ENCODE data around the gene DAPK2.

The DAPK2 gene

DNA sequence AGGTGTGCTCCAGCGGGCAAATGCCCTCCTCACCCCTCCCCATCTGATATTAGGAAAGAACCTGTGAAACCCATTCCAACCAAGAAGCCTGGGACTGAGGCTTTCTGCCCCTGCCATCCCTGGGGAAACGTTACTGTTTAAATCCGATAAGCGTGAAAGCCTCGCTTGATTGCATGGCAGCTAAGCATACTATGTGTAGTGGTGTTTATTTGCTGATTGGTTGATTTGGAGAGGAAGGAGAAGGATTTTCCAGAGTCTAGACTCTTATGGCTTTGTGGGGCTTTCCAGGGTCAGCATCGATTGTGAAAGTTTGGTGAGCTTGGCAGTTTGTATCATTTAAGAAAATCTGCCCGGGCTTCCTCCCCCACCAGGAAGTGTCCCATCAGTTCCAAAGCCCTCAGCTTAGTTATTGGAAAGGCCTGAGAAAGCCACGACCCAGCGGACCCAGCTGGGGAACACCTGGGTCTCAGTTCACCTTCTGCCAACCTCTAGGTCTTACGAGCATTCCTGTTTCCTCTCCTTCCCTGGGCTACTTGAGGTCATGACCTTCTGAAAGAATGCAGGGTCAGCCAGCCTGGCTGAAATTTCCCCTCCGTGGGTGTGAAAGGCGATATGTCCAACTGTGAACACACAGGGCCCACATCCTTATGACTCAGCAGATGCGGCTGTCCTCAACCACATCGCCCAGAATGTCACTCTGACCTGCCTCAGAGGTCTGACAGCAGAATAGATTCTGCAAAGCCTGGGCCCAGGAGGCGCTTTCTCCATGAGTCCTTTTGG is 149.8 kb downstream of the DAPK2 start:
- TF ChIP-seq, protein P1, sequence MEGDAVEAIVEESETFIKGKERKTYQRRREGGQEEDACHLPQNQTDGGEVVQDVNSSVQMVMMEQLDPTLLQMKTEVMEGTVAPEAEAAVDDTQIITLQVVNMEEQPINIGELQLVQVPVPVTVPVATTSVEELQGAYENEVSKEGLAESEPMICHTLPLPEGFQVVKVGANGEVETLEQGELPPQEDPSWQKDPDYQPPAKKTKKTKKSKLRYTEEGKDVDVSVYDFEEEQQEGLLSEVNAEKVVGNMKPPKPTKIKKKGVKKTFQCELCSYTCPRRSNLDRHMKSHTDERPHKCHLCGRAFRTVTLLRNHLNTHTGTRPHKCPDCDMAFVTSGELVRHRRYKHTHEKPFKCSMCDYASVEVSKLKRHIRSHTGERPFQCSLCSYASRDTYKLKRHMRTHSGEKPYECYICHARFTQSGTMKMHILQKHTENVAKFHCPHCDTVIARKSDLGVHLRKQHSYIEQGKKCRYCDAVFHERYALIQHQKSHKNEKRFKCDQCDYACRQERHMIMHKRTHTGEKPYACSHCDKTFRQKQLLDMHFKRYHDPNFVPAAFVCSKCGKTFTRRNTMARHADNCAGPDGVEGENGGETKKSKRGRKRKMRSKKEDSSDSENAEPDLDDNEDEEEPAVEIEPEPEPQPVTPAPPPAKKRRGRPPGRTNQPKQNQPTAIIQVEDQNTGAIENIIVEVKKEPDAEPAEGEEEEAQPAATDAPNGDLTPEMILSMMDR (IDR thresholded peaks at IDR 0.05; ENCODE audit: low read depth, low read length) = no peak
- TF ChIP-seq, protein P2, sequence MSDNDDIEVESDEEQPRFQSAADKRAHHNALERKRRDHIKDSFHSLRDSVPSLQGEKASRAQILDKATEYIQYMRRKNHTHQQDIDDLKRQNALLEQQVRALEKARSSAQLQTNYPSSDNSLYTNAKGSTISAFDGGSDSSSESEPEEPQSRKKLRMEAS (IDR thresholded peaks at IDR 0.05; ENCODE audit: low read depth, low read length) = peak; percentile 44
- TF ChIP-seq POLR2A (IDR thresholded peaks at IDR 0.05; ENCODE audit: extremely low read depth, insufficient read length) = no peak
- TF ChIP-seq MYC (IDR thresholded peaks at IDR 0.05; ENCODE audit: low read depth, low read length) = peak; percentile 66
- DNase-seq (ENCODE audit: low read depth) = peak; percentile 92
- H3K4me3 ChIP-seq (ENCODE audit: low read depth, low read length) = no peak overlapping the region

DNA sequence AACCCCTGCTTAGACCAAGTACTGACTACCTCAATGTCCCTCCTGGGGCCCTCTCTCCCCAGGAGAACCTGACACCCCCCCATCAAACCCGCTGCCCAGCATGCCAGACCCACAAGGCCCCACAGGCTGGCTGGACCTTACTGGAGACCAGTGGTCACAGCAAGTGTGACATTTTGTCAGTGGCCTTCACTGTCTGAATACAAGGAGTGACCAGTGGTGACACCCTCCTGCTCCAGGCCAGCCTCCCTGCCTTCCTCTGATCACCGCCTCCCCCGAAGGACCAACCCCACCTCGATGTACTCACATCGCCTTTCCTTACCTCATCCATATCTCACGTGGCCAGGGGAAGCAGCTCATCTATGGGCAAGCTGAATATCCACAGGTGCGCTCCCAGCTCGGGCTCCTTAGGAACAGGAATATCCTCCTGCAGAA is 150.5 kb downstream of the DAPK2 start:
- TF ChIP-seq, protein P1 (IDR thresholded peaks at IDR 0.05; ENCODE audit: low read depth, low read length) = no peak
- TF ChIP-seq POLR2A (IDR thresholded peaks at IDR 0.05; ENCODE audit: extremely low read depth, insufficient read length) = no peak
- TF ChIP-seq, protein P2 (IDR thresholded peaks at IDR 0.05; ENCODE audit: low read depth, low read length) = no peak
- TF ChIP-seq MYC (IDR thresholded peaks at IDR 0.05; ENCODE audit: low read depth, low read length) = no peak
- no peak overlapping the region for H3K4me3 ChIP-seq (ENCODE audit: low read depth, low read length)
- DNase-seq (ENCODE audit: low read depth) = no peak

DNA sequence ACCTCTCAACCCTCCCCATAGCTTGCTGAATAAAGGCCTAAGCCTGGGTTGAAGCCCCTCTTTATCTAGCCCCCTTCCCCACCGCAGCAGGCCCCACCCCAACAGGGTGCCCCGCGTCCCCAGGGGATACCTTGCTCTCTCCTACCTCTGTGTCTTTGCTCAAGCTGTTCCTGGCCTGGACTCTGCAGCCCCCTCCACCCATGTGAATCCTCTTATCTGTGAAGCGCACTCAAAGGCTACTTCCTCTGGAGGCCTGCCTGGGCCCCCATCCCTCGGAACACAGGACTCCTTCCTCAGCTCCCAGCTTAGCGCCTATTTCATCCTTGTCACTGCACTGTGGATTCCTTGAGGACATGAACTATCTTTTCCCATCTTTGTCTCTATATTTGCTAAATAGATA is 151.1 kb downstream of the DAPK2 start:
- no peak overlapping the region for H3K4me3 ChIP-seq (ENCODE audit: low read depth, low read length)
- no peak for DNase-seq (ENCODE audit: low read depth)
- TF ChIP-seq, protein P2 (IDR thresholded peaks at IDR 0.05; ENCODE audit: low read depth, low read length) = no peak
- TF ChIP-seq POLR2A (IDR thresholded peaks at IDR 0.05; ENCODE audit: extremely low read depth, insufficient read length) (no peak), MYC (IDR thresholded peaks at IDR 0.05; ENCODE audit: low read depth, low read length) (no peak)
- TF ChIP-seq, protein P1 (IDR thresholded peaks at IDR 0.05; ENCODE audit: low read depth, low read length) = no peak

DNA sequence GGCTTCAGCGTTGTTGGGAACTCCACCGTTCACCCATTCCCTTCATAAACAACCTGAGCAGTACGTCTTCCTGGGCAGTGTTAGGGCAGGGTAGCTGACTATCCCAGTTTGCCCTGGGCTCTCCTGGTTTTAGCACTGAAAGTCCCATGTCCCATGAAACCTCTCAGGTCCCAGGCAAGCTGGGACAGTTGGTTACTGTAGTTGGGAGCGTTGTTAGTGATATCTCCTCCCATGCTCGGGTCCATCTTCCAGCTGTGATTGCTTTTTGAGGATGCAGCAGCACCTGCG is 151.7 kb downstream of the DAPK2 start:
- TF ChIP-seq POLR2A (IDR thresholded peaks at IDR 0.05; ENCODE audit: extremely low read depth, insufficient read length) (no peak), MYC (IDR thresholded peaks at IDR 0.05; ENCODE audit: low read depth, low read length) (no peak)
- TF ChIP-seq, protein P2 (IDR thresholded peaks at IDR 0.05; ENCODE audit: low read depth, low read length) = no peak
- TF ChIP-seq, protein P1 (IDR thresholded peaks at IDR 0.05; ENCODE audit: low read depth, low read length) = no peak
- no peak for DNase-seq (ENCODE audit: low read depth)
- no peak overlapping the region for H3K4me3 ChIP-seq (ENCODE audit: low read depth, low read length)

DNA sequence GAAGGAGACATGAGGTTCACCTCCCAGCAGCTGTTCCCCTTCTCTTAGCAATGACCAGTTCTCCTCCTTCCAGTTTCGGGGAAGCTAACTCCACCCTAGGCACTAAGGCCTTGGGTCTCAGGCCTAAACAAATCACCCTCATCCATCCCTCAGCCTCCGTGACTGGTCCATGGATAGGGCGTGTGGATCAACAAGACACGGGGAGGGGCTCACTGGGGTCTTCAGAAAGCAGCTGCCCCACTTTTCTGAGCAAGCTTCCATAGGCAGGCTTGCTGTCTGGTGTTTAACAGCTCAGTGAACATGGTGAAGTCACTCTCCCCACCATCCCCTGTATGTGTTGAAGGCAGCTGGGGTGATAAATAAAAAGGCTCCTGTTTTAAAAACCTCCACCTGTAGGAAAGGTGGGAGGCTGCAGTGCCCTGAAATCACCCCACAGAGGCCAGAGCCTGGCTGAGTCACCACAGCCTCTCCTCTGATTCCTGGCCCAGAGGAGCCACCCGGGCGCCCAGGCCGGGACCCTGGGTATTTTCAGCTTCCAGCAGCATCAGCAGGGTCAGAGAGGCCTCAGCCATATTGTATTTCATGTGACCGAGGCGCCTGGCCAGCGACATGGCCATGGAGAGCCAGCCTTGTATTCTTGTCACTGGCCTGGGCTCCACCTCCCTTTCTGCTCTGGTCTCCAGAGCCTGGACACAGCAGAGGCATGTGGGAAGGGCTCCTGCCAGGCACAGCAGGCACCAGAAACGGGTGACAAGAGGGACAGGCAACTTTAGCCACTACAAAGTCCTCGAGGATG is 152.2 kb downstream of the DAPK2 start:
- DNase-seq (ENCODE audit: low read depth) = no peak

More for the DNA sequence above, 152.2 kb downstream of the DAPK2 start:
- H3K4me3 ChIP-seq (ENCODE audit: low read depth, low read length) = no peak overlapping the region
- TF ChIP-seq, protein P2 (IDR thresholded peaks at IDR 0.05; ENCODE audit: low read depth, low read length) = no peak
- TF ChIP-seq MYC (IDR thresholded peaks at IDR 0.05; ENCODE audit: low read depth, low read length) = no peak
- TF ChIP-seq, protein P1 (IDR thresholded peaks at IDR 0.05; ENCODE audit: low read depth, low read length) = no peak
